Tongue (tissue), 2 donors: Measurements from ENCODE around the gene PPIF. TPM values are rescaled to one million over a fixed set of nuclear protein-coding genes. Genes with fewer than 3 reads are reported as not detected.

Source experiments
- DNase-seq: peaks from one replicate; pipeline ENCODE4 v3.0.0-alpha.2; 2015
- total RNA-seq: library from RNA; depleted of rRNA; stranded (reverse); fragments of >200 nt; gene quantifications from one replicate; pipeline ENCODE4 v1.2.3, GENCODE V29; 2014

PPIF gene
- total RNA-seq, 1 donor from 2014 or later: 26.6 TPM

- no peak for DNase-seq
Measured at GRCh38 chr10:79375321-79376077, 28.2 kb downstream of the PPIF start.

GRCh38 chr10:79376078-79376628 lies 28.9 kb downstream of the PPIF start:
- no peak for DNase-seq

DNA sequence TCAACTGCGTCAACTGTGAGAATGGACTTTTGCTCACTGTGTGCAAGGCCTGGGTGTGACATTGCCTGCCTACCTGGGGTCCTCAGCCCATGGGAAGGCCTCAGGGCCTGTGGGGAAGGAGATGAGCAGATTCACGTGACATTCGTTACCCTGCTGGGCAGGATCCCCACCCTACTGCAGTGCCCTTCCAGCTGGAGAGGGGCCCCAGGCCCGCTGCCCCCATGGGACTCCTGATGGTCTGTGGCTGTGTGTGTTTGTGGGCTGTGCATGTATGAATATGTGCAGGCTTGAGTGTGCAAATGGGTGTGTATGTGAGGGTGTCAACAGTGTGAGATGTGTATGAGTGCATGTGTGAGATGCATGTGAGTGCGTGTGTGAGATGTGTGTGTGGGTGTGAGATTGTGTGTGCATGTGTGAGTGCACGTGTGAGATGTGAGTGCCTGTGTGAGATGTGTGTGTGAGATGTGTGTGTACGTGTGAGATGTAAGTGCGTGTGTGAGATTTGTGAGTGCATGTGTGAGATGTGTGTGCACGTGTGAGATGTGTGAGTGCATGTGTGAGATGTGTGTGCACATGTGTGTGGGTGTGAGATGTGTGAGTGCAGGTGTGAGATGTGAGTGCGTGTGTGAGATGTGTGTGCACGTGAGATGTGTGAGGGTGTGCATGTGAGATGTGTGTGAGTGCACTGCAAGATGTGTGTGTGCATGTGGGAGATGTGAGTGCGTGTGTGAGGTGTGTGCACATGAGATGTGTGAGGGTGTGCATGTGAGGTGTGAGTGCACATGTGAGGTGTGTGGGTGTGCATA lies 29.7 kb downstream of the PPIF start:
- no peak for DNase-seq

- DNase-seq: no peak
Measured at GRCh38 chr10:79377557-79378382, 30.5 kb downstream of the PPIF start.

- DNase-seq: no peak
Measured at GRCh38 chr10:79378383-79378646, 31.0 kb downstream of the PPIF start.

DNA sequence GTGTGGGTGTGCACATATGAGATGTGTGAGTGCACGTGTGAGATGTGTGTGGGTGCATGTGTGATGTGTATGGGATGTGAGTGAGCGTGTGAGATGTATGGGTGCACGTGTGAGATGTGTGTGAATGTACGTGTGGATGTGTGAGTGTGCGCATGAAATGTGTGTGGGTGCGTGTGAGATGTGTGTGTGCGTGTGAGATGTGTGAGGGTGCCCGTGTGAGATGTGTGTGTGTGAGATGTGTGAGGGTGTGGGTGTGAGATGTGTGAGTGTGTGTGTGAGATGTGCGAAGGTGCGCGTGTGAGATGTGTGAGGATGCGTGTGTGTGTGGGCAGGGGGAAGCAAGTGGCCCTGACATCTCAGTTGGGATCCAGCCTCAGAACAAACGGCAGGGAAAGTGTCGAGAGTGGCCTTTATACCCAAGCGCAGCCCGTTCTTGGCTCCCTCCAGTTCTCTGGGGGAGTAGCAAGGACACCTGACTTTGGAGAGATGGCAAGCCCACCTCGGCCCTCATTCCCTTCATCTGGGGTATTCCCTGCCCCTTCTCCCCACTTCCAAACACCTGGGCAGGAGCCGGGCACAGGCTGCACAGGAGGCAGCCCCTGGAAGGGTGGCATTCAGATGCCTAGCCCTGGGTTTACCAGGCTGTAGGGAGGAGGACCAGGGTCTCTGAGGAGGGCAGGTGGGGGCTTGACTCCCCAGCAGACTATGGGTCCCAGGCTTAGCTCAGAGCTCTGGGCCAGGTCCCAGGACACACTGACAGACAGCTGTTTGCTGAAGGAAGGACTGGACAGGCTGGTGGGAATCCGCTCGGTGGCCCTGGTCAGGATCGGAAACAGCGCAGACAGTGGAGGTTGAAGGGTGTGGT lies 31.6 kb downstream of the PPIF start:
- no peak for DNase-seq

- peak; percentile 42 for DNase-seq
Measured at GRCh38 chr10:79379512-79380124, 32.3 kb downstream of the PPIF start.

DNA sequence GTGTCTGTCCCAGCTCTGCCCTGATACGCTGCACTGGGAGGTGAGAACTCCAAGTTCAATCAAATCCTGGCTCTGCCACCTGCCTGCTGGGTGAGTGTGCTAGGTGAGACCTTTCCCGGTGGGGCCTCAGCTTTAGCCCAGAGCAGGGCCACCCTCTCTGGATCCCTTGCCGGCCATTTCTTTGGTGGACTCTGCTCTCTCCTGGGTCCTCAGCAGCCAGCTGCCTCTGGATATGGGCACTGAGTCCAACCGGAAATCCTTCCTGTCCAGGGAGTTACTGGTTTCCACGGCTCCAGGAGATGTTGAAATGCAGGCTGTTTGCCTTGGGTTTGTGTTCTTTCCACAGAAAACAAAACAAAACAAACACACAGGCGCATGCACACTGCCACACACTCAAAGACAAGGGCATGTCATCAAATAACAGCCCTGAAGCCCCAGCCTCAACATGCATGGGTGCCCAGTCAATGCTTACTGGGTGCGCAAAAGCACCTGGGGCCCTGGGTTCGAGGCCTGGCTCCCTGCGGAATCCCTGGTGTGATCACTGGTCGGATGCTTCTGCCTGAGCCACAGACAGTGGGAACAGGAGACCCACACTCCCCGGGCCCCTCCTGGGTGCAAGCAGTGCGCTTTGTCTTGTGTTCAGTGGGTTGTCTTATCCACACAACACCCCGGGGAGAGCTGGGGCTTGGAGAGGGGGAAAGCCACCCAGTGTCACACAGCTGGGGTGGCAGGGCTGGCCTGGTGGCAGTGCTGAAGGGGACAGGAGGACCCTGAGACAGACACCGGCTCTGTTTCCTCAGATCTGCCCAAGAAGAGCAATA lies 33.1 kb downstream of the PPIF start:
- DNase-seq: no peak

DNA sequence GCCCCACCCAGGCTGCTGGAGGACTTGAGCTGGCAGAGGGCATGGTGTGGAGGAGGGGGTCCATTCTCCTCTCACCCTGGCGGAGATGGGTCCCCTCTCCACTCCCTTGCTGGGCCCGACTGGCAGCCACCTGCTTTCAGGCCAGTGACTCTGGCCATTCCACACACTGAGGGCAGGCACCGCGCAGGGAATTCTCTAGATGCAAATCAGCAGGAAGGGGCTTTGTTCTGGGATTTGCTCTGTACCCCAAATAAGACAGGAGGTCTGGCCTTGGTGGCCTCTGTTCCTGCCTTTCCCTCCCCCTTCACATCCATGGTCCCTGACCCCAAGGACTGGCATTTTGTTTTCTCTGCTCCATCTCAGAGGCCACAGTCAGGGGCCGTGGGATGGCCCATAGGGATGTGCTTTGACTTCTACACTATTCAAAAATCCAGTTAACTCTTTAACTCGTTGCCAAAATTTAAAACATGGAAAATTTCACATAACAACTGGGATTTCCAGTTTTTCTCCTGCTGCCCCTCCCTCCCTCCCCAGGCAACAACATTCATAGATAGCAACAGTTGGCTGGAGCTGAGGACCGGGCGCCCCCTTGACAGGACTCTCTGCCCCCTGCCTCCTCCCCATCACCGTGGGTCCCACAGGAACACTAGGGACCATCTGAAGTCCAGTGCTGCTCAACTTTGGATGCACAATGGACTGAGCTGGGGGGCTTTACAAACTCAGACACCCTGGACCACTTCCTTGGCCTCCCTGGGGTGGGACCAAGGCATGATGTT lies 33.9 kb downstream of the PPIF start:
- no peak for DNase-seq

GRCh38 chr10:79381804-79382221 lies 34.5 kb downstream of the PPIF start:
- DNase-seq: peak; percentile 78

- DNase-seq: no peak
Measured at GRCh38 chr10:79382491-79382941, 35.2 kb downstream of the PPIF start.

- no peak for DNase-seq
Measured at GRCh38 chr10:79383974-79384606, 36.8 kb downstream of the PPIF start.

GRCh38 chr10:79384773-79385391 lies 37.6 kb downstream of the PPIF start:
- DNase-seq: no peak

- DNase-seq: no peak
Measured at GRCh38 chr10:79385392-79385795, 38.1 kb downstream of the PPIF start.

GRCh38 chr10:79385804-79386531 lies 38.7 kb downstream of the PPIF start:
- DNase-seq: no peak

DNA sequence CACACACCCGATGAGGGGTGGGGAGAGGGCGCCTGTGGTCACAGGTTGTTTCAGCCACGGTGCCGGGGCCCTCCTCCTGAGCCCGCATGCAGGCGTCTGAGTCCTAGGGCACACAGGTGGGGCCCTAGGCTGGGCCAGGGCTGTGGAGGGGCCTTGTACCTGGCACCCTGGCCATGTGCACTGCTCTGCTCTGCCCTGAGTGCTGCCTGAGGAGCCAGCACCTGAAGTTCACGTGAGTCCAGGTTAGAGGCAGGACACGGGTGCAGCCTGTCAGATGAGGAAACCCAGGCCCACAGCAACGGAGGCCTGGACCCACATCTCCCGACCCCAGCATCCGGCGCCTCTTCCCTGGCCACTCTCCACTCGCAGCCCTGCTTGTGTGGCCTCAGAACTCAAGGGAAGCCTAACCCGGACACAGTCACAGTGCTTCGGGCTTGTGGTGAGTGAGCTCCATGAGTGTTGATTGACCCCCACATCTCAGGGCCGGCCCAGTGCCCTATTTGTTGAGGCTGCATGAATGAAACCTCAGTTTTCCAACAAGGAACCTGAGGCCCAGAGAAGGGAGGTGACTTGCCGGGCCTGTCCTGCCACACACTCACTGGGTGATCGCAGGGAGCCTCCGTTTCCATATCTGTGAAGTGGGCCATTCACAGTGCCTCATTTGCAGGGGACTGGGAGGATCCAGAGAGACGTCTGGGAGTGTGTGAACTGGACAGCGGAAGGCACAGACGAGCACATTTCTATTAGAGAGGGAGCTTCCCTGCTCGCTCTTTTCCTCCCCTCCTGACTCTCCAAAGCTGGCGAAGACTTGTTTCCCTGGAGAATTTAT lies 39.6 kb downstream of the PPIF start:
- DNase-seq: no peak
